H4 (cell line): Measurements from ENCODE around the gene CNDP2. TPM values are rescaled to one million over a fixed set of nuclear protein-coding genes. Genes with fewer than 3 reads are reported as not detected.
A peak's percentile ranks its signal among the peaks of the same experiment; 100 is the strongest.
"Not testable (repeated sequence)": the region's sequence is repeated elsewhere in the genome, so short reads cannot be mapped to it uniquely, and the experiment has no call there.

Experiments
- DNase-seq: peaks from one replicate; pipeline ENCODE4 v3.0.0-alpha.2; 2015; ENCODE audit warnings: low spot score
- total RNA-seq: library from RNA; depleted of rRNA; stranded (reverse); fragments of >200 nt; shearing (Covaris generic); gene quantifications from 2 replicates; pipeline ENCODE4 v1.2.3, GENCODE V29; 2014

Gene CNDP2
- total RNA-seq, 1 experiment from 2014 or later: 57.3 TPM

GRCh38 chr18:74534981-74535649 lies 39.0 kb downstream of the CNDP2 start:
- DNase-seq: no peak

GRCh38 chr18:74539289-74539688 lies 43.1 kb downstream of the CNDP2 start:
- DNase-seq: no peak

- no peak for DNase-seq
Observed at GRCh38 chr18:74540652-74541421, 44.7 kb downstream of the CNDP2 start.

GRCh38 chr18:74541703-74542555 lies 45.8 kb downstream of the CNDP2 start:
- no peak for DNase-seq

- DNase-seq: no peak
Observed at GRCh38 chr18:74544898-74545297, 48.7 kb downstream of the CNDP2 start.

- DNase-seq: no peak
Observed at GRCh38 chr18:74546007-74546406, 49.8 kb downstream of the CNDP2 start.

GRCh38 chr18:74546751-74547530 lies 50.8 kb downstream of the CNDP2 start:
- DNase-seq: peak; percentile 70

- DNase-seq: no peak
Observed at GRCh38 chr18:74547860-74548259, 51.7 kb downstream of the CNDP2 start.

- DNase-seq: no peak
Observed at GRCh38 chr18:74549591-74550104, 53.5 kb downstream of the CNDP2 start.

- DNase-seq: no peak
Observed at GRCh38 chr18:74550886-74551285, 54.7 kb downstream of the CNDP2 start.

- no peak for DNase-seq
Observed at GRCh38 chr18:74551452-74551851, 55.3 kb downstream of the CNDP2 start.

GRCh38 chr18:74551936-74552555 lies 55.9 kb downstream of the CNDP2 start:
- peak; percentile 83 for DNase-seq

GRCh38 chr18:74556126-74556525 lies 60.0 kb downstream of the CNDP2 start:
- DNase-seq: no peak

- DNase-seq: no peak
Observed at GRCh38 chr18:74558096-74558495, 61.9 kb downstream of the CNDP2 start.

- DNase-seq: no peak
Observed at GRCh38 chr18:74562131-74562730, 66.1 kb downstream of the CNDP2 start.

- DNase-seq: no peak
Observed at GRCh38 chr18:74562775-74563174, 66.6 kb downstream of the CNDP2 start.

- DNase-seq: no peak
Observed at GRCh38 chr18:74563999-74564398, 67.8 kb downstream of the CNDP2 start.

- not testable (repeated sequence) for DNase-seq
Observed at GRCh38 chr18:74565164-74565563, 69.0 kb downstream of the CNDP2 start.

- not testable (repeated sequence) for DNase-seq
Observed at GRCh38 chr18:74565993-74566392, 69.8 kb downstream of the CNDP2 start.

- DNase-seq: no peak
Observed at GRCh38 chr18:74567822-74568221, 71.7 kb downstream of the CNDP2 start.
